IMR-90 (cell line): ENCODE results near the gene CARD18. TPM values are rescaled to one million over a fixed set of nuclear protein-coding genes. Genes with fewer than 3 reads are reported as not detected.

ENCODE experiments used
- ATAC-seq: fragments of 200-7000 bp; cut with Tn5 transposase; 2 replicates; pipeline ENCODE4 v1.9.1; 2020; ENCODE audit warnings: low read depth, mild to moderate bottlenecking, moderate library complexity
- BruUV-seq: library from RNA; stranded (reverse); fragments of 400-500 nt; replicated peaks from 2 replicates; lab custom pipeline; 2021; lab: Mats Ljungman, UMichigan
- CTCF ChIA-PET: fragments of 300-600 bp; formaldehyde crosslinking; extraction: SDS; loops from one replicate; lab custom pipeline; 2021; ENCODE audit warnings: antibody characterized with exemption; lab: Yijun Ruan, JAX
- POLR2A ChIA-PET: fragments of 300-600 bp; sonication (Branson Sonifier 250); formaldehyde crosslinking; loops from one replicate; lab custom pipeline; 2022; ENCODE audit warnings: antibody characterized with exemption; ENCODE audit not compliant: unreplicated experiment; lab: Charles Lee
- DNase-seq: peaks from one replicate; pipeline ENCODE4 v3.0.0; 2013
- H2AFZ ChIP-seq: replicated peaks from 2 replicates; pipeline ENCODE3; 2013; ENCODE audit warnings: low read length, mild to moderate bottlenecking; ENCODE audit not compliant: poor library complexity
- H2AK5ac ChIP-seq: 2 replicates; pipeline ENCODE4 v1.6.1; 2013; ENCODE audit warnings: low read depth, low read length, inconsistent platforms
- H2AK9ac ChIP-seq: replicated peaks from 2 replicates; pipeline ENCODE3; 2013; ENCODE audit warnings: mild to moderate bottlenecking, low read depth, low read length, moderate library complexity; ENCODE audit not compliant: poor library complexity
- H2BK120ac ChIP-seq: 2 replicates; pipeline ENCODE4 v1.6.1; 2013; ENCODE audit warnings: low read depth, low read length, inconsistent platforms
- H2BK15ac ChIP-seq: 3 replicates; pipeline ENCODE4 v1.6.1; 2013; ENCODE audit warnings: low read depth, low read length, inconsistent platforms
- H2BK20ac ChIP-seq: 2 replicates; pipeline ENCODE4 v1.6.1; 2013; ENCODE audit warnings: low read depth, mild to moderate bottlenecking, inconsistent platforms, low read length, moderate library complexity
- H2BK5ac ChIP-seq: 2 replicates; pipeline ENCODE4 v1.6.1; 2013; ENCODE audit warnings: mild to moderate bottlenecking, low read depth, low read length, inconsistent platforms; ENCODE audit not compliant: poor library complexity, severe bottlenecking
- H3K14ac ChIP-seq: replicated peaks from 2 replicates; pipeline ENCODE4 v1.6.1; 2013; ENCODE audit warnings: low read depth, low read length, inconsistent platforms
- H3K18ac ChIP-seq: 2 replicates; pipeline ENCODE4 v1.6.1; 2013; ENCODE audit warnings: low read depth, low read length, control low read depth
- H3K23ac ChIP-seq: 2 replicates; pipeline ENCODE4 v1.6.1; 2013; ENCODE audit warnings: low read depth, low read length, inconsistent platforms
- H3K27ac ChIP-seq: 2 replicates; pipeline ENCODE4 v1.5.1; 2013; ENCODE audit warnings: mild to moderate bottlenecking, control low read depth, low read length; ENCODE audit not compliant: insufficient read depth
- H3K27me3 ChIP-seq: 2 replicates; pipeline ENCODE4 v1.6.1; 2013; ENCODE audit warnings: low read length; ENCODE audit not compliant: control insufficient read depth, insufficient read depth
- H3K36me3 ChIP-seq: 2 replicates; pipeline ENCODE4 v1.6.1; 2013; ENCODE audit warnings: low read length, mixed read lengths; ENCODE audit not compliant: control insufficient read depth, insufficient read depth
- H3K4ac ChIP-seq: 2 replicates; pipeline ENCODE4 v1.6.1; 2013; ENCODE audit warnings: low read depth, low read length, inconsistent platforms
- H3K4me1 ChIP-seq: 2 replicates; pipeline ENCODE4 v1.6.1; 2013; ENCODE audit warnings: low read length, mixed read lengths; ENCODE audit not compliant: control insufficient read depth, insufficient read depth
- H3K4me2 ChIP-seq: 2 replicates; pipeline ENCODE4 v1.6.1; 2013; ENCODE audit warnings: low read depth, mild to moderate bottlenecking, control low read depth, low read length, moderate library complexity
- H3K4me3 ChIP-seq: 2 replicates; pipeline ENCODE4 v1.5.1; 2013; ENCODE audit warnings: low read depth, mild to moderate bottlenecking, control low read depth, low read length, moderate library complexity; ENCODE audit not compliant: insufficient read depth
- H3K56ac ChIP-seq: 2 replicates; pipeline ENCODE4 v1.6.1; 2013; ENCODE audit warnings: low read length, inconsistent platforms; ENCODE audit not compliant: insufficient read depth; ENCODE audit errors: extremely low read depth
- H3K79me1 ChIP-seq, 2 experiments: 2 replicates each; pipeline ENCODE4 v1.6.1; 2013; ENCODE audit warnings: low read length in 2 of 2, inconsistent platforms in 1 of 2, low read depth in 1 of 2
- H3K9ac ChIP-seq: 2 replicates; pipeline ENCODE4 v1.6.1; 2013; ENCODE audit warnings: low read depth, low read length, control low read depth
- H3K9me1 ChIP-seq: 2 replicates; pipeline ENCODE4 v1.6.1; 2013; ENCODE audit warnings: low read length, inconsistent platforms; ENCODE audit not compliant: insufficient read depth
- H3K9me3 ChIP-seq: 2 replicates; pipeline ENCODE4 v1.6.1; 2013; ENCODE audit warnings: low read length; ENCODE audit not compliant: control insufficient read depth, insufficient read depth
- H4K20me1 ChIP-seq: 2 replicates; pipeline ENCODE4 v1.6.1; 2013; ENCODE audit warnings: low read length, inconsistent platforms; ENCODE audit not compliant: insufficient read depth
- H4K5ac ChIP-seq: 2 replicates; pipeline ENCODE4 v1.6.1; 2013; ENCODE audit warnings: mild to moderate bottlenecking, low read depth, low read length, control low read depth
- H4K8ac ChIP-seq, 2 experiments: 2 replicates each; pipeline ENCODE4 v1.6.1; 2013; ENCODE audit warnings: low read depth in 2 of 2, low read length in 2 of 2, control low read depth in 1 of 2, inconsistent platforms in 1 of 2
- H4K91ac ChIP-seq: 2 replicates; pipeline ENCODE4 v1.6.1; 2013; ENCODE audit warnings: low read depth, low read length, inconsistent platforms; ENCODE audit not compliant: insufficient read depth
- MAFK ChIP-seq: IDR thresholded peaks from 2 replicates; pipeline ENCODE4 v1.6.1; 2012; ENCODE audit warnings: low read depth, low read length, improper control_type of control experiment
- MAZ ChIP-seq: IDR thresholded peaks from 2 replicates; pipeline ENCODE4 v1.6.1; 2012; ENCODE audit warnings: low read depth, mild to moderate bottlenecking, low read length, improper control_type of control experiment, moderate library complexity, borderline replicate concordance
- NFE2L2 ChIP-seq: fragments of 150-350 bp; IDR thresholded peaks from 2 replicates; pipeline ENCODE4 v1.6.1; 2016; ENCODE audit warnings: low read depth, mild to moderate bottlenecking, low read length
- SMC3 ChIP-seq: fragments of 150-350 bp; IDR thresholded peaks from 2 replicates; pipeline ENCODE4 v1.6.1; 2016; ENCODE audit warnings: low read depth, mild to moderate bottlenecking, antibody characterized with exemption, low read length, moderate library complexity
- WGBS, 2 experiments: methylation state at CpG; one replicate each; pipeline versions ENCODE4 v1.1.5 to v1.1.7; 2013; ENCODE audit warnings: missing lambda C conversion rate in 2 of 2; ENCODE audit not compliant: insufficient read length in 1 of 2; ENCODE audit errors: extremely low coverage in 2 of 2; 5-methylcytosine and 5-hydroxymethylcytosine counted together
- dilution Hi-C: fragments of 300-500 bp; cut with HindIII; formaldehyde crosslinking; loops from one replicate; pipeline ENCODE4 v1.14.3; 2018; ENCODE audit warnings: low sequenced_read_pairs; ENCODE audit not compliant: unreplicated experiment
- in situ Hi-C: fragments of 300-500 bp; cut with MboI; formaldehyde crosslinking; loops from 3 replicates; pipeline ENCODE4 v1.14.3; 2019; ENCODE audit warnings: low sequenced_read_pairs, inconsistent platforms, mixed read lengths
- intact Hi-C: fragments of 100-400 bp; cut with micrococcal nuclease; formaldehyde crosslinking; loops from 2 replicates; pipeline ENCODE4 v1.10.0; 2022
- polyA plus RNA-seq, 3 experiments: library from polyadenylated mRNA; depleted of rRNA; stranded (reverse); fragments of >200 nt; gene quantifications; 2 replicates each; pipeline ENCODE4 v1.2.3, GENCODE V29; 2012; ENCODE audit warnings: low replicate concordance in 1 of 3
- total RNA-seq: library from RNA; depleted of rRNA; stranded (reverse); fragments of >200 nt; gene quantifications from 2 replicates; pipeline ENCODE4 v1.2.3, GENCODE V29; 2012

The CARD18 gene
- total and polyA plus RNA-seq, 2 of the 4 experiments (the other 2 are of a cell fraction): not detected

DNA sequence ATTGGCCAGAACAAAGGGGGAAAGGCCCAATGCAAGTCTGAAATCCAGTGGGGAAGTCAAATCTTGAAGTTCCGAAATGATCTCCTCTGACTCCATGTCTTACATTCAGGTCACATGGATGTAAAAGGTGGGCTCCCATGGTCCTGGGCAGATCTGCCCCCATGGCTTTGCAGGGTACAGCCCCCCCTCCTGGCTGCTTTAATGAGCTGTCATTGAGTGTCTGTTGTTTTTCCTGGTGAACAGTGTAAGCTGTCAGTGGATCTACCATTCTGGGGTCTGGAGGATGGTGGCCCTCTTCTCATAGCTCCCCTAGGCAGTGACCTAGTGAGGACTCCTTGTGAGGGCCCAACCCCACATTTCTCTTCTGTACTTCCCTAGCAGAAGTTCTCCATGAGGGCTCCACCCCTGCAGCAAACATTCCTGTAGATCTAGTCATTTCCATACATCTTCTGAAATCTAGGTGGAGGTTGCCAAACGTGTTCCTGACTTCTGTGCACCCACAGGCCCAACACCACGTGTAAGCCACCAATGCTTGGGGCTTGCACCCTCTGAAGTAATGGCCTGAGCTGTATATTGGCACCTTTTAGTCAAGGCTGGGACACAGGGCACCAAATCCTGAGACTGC, 9.3 kb downstream of the CARD18 start:
- Histone ChIP-seq H4K5ac (no peak overlapping the region), H3K4me3 (no peak overlapping the region), H2BK15ac (peak overlapping the region; percentile 17; the same call in 1 of the 3 replicates), H4K20me1 (no peaks in the 10 kb centered on the region), H3K4ac (no peak overlapping the region), H3K9me3 (peaks cover 6% of the 10 kb centered on the region), H3K27me3 (no peaks in the 10 kb centered on the region), H2BK5ac (no peak overlapping the region), H3K23ac (no peak overlapping the region), H3K4me2 (no peak overlapping the region), H3K36me3 (no peaks in the 10 kb centered on the region), H3K9ac (no peak overlapping the region), H3K27ac (no peak overlapping the region), H2BK20ac (no peak overlapping the region), H4K91ac (no peak overlapping the region), H3K4me1 (no peaks in the 10 kb centered on the region; the same call in 1 of the 2 replicates), H3K9me1 (no peaks in the 10 kb centered on the region), H4K8ac (no peak overlapping the region), H2AFZ (no peak overlapping the region), H2BK120ac (no peak overlapping the region; the same call in 1 of the 2 replicates), H3K56ac (no peak overlapping the region), H3K14ac (no peak overlapping the region), H2AK9ac (no peak overlapping the region), H3K18ac (no peak overlapping the region), H2AK5ac (no peak overlapping the region), H3K79me1 (no peaks in the 10 kb centered on the region)
- TF ChIP-seq MAFK (no peak), NFE2L2 (no peak), MAZ (no peak), SMC3 (no peak)
- dilution Hi-C loops (no loop called here), intact Hi-C loops (no loop called here), in situ Hi-C loops (no loop called here)
- BruUV-seq: no TSS peak
- ChIA-PET CTCF (no interaction called here), POLR2A (no interaction called here)
- DNase-seq (no peak), ATAC-seq (no peak)
- no CpG with 5 or more reads among the region's 3 CpGs for WGBS, 2 experiments
